ENCODE results near the gene ARAP2.

ARAP2 gene

DNA sequence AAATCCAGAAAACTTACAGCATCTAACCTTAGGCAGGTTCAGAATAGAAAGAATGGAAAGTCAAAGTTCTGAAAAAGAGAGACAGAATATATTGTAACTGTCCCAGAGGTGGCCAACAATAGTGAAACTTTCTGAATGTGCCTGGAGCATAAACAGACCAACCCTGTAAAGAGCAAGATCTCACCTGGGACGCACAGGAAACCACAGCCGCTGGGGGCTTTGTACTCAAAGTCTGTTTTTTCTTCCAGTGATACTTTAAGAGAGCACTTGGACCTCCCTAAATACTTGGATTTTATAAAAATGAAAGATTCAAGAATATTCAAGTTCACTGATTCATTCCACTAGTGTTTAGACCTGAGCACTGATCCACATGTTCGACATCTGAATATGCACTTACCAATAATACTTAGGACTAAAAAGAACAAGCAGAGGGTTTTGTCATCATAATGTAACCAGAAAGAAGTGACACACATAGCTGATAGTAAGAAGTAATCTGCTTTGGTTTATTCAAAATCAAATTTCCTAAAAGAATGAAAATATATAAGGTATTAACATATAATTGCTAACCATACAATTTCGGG lies 35.3 kb downstream of the ARAP2 start:
- H3K9me3 ChIP-seq (ENCODE audit: insufficient read depth, low read length): no peaks in the 10 kb centered on the region
- H4K20me1 ChIP-seq (ENCODE audit: insufficient read depth, low read length): no peaks in the 10 kb centered on the region
- TF ChIP-seq EZH2phosphoT487 (IDR thresholded peaks at IDR 0.05; ENCODE audit: low read depth): no peak
- H3K9ac ChIP-seq (ENCODE audit: low read length): no peak overlapping the region
- H3K4me3 ChIP-seq (ENCODE audit: low read length): no peak overlapping the region
- peaks cover 33% of the 10 kb centered on the region for H3K36me3 ChIP-seq (replicated peaks; ENCODE audit: low read depth, low read length)
- no peak overlapping the region for H2AFZ ChIP-seq (ENCODE audit: low read depth, low read length)
- H3K27ac ChIP-seq (ENCODE audit: low read length): no peak overlapping the region
- H3K27me3 ChIP-seq (ENCODE audit: low read depth, low read length): no peaks in the 10 kb centered on the region
- H3K79me2 ChIP-seq (ENCODE audit: low read length): peaks cover 10% of the 10 kb centered on the region
- peaks cover 9% of the 10 kb centered on the region; the same call in 1 of the 2 replicates for H3K4me1 ChIP-seq (ENCODE audit: low read length)
- H3K4me2 ChIP-seq (ENCODE audit: low read length): no peak overlapping the region

DNA sequence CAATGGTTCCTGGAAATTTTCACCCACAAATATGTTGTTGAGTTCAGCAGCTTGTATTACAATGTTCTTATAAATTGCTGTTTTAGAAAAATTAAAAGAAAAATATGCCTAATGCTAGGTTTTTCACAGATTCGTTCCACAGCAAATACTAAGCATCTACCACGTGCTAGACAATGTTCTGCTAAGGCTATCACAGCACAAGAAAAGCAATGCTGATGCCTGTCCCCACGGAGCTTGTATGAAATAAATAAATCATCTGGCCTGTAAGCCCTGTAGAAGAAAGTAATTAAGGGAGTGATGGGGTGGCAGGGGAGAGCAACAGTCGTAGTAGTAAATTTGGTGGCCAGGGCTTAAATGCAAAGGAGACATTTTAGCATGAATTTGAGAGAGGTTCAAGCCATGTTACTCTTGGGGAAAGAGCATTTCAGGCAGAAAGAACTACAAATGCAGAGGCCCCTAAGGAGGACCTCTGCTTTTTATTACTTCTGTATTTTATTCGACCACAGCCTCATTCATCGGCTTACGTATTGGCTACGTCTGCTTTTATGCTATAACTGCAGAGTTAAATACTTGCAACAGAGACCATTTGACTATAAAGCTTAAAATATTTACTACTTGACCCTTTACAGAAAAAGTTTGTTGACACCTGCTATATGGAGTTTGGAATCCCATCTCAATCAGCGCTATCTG lies 36.3 kb downstream of the ARAP2 start:
- no peaks in the 10 kb centered on the region for H3K27me3 ChIP-seq (ENCODE audit: low read depth, low read length)
- no peak for TF ChIP-seq EZH2phosphoT487 (IDR thresholded peaks at IDR 0.05; ENCODE audit: low read depth)
- TF ChIP-seq, protein P1, sequence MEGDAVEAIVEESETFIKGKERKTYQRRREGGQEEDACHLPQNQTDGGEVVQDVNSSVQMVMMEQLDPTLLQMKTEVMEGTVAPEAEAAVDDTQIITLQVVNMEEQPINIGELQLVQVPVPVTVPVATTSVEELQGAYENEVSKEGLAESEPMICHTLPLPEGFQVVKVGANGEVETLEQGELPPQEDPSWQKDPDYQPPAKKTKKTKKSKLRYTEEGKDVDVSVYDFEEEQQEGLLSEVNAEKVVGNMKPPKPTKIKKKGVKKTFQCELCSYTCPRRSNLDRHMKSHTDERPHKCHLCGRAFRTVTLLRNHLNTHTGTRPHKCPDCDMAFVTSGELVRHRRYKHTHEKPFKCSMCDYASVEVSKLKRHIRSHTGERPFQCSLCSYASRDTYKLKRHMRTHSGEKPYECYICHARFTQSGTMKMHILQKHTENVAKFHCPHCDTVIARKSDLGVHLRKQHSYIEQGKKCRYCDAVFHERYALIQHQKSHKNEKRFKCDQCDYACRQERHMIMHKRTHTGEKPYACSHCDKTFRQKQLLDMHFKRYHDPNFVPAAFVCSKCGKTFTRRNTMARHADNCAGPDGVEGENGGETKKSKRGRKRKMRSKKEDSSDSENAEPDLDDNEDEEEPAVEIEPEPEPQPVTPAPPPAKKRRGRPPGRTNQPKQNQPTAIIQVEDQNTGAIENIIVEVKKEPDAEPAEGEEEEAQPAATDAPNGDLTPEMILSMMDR (IDR thresholded peaks at IDR 0.05; ENCODE audit: low read depth, low read length): no peak
- H3K9me3 ChIP-seq (ENCODE audit: insufficient read depth, low read length): no peaks in the 10 kb centered on the region
- no peak overlapping the region for H3K4me3 ChIP-seq (ENCODE audit: low read length)
- no peak overlapping the region for H3K9ac ChIP-seq (ENCODE audit: low read length)
- H4K20me1 ChIP-seq (ENCODE audit: insufficient read depth, low read length): no peaks in the 10 kb centered on the region
- no peak overlapping the region for H2AFZ ChIP-seq (ENCODE audit: low read depth, low read length)
- H3K79me2 ChIP-seq (ENCODE audit: low read length): peaks cover 2% of the 10 kb centered on the region; the same call in 1 of the 2 replicates
- H3K4me2 ChIP-seq (ENCODE audit: low read length): no peak overlapping the region
- no peak overlapping the region for H3K27ac ChIP-seq (ENCODE audit: low read length)
- H3K4me1 ChIP-seq (ENCODE audit: low read length): peaks cover 9% of the 10 kb centered on the region; the same call in 1 of the 2 replicates
- peaks cover 32% of the 10 kb centered on the region for H3K36me3 ChIP-seq (replicated peaks; ENCODE audit: low read depth, low read length)

DNA sequence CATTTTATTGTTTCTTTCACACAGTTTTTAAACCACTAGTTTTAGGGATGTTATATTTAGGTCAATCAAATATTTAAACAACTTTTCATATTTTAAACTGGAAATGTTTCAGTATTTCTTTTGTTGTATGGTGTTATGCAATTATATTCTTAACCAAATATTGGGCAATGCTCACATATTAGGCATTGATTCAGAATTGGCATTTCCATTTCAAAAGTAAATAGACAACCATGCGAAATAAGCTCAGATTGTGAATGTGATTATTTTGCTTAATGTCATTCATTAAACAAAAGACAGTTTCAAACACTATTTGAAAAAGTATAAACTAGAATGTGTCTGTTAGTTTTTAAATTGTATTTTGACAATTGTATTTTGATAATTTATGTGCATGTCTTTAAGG lies 36.9 kb downstream of the ARAP2 start:
- no peaks in the 10 kb centered on the region for H3K9me3 ChIP-seq (ENCODE audit: insufficient read depth, low read length)
- TF ChIP-seq, protein P1 (IDR thresholded peaks at IDR 0.05; ENCODE audit: low read depth, low read length): no peak
- TF ChIP-seq EZH2phosphoT487 (IDR thresholded peaks at IDR 0.05; ENCODE audit: low read depth): no peak
- peaks cover 30% of the 10 kb centered on the region for H3K36me3 ChIP-seq (replicated peaks; ENCODE audit: low read depth, low read length)
- H3K27ac ChIP-seq (ENCODE audit: low read length): no peak overlapping the region
- H3K4me1 ChIP-seq (ENCODE audit: low read length): peaks cover 9% of the 10 kb centered on the region; the same call in 1 of the 2 replicates
- no peak overlapping the region for H3K9ac ChIP-seq (ENCODE audit: low read length)
- H3K4me3 ChIP-seq (ENCODE audit: low read length): no peak overlapping the region
- H3K4me2 ChIP-seq (ENCODE audit: low read length): no peak overlapping the region
- H3K79me2 ChIP-seq (ENCODE audit: low read length): no peaks in the 10 kb centered on the region
- no peaks in the 10 kb centered on the region for H4K20me1 ChIP-seq (ENCODE audit: insufficient read depth, low read length)
- H2AFZ ChIP-seq (ENCODE audit: low read depth, low read length): no peak overlapping the region
- no peaks in the 10 kb centered on the region for H3K27me3 ChIP-seq (ENCODE audit: low read depth, low read length)

DNA sequence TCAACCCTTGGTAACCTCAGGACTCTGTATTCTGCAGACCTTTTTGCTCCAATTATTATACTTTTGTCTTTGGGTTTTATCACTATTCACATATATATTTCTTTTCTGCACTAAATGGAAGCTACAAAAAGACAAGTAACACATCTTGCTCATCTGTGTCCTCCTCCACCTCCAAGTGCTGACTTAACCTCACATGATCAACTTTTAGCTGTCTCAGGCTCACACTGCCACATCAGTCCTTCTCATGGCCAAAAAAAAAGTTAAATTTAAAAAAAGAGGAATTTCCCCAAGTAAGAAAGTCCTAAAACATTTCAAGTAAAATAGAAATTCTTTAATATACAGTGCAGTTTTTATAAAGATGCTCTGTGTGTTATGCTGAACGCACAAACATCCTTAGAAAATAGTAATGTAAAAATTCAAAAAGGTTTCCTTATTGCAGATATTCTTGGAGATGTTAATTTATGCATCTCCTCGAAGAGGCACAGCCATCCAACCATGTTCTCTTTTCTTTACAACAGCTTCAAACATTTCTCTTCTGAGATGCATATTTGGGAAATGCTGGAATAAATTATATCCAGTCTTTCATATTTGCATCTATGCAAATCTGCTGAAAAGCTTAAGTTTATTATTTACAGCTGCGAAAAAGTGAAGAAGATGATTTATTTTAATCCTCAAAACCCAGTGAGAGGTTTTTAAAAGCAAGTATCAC lies 37.6 kb downstream of the ARAP2 start:
- Histone ChIP-seq H2AFZ (ENCODE audit: low read depth, low read length) (no peak overlapping the region), H3K79me2 (ENCODE audit: low read length) (no peaks in the 10 kb centered on the region), H3K36me3 (replicated peaks; ENCODE audit: low read depth, low read length) (peaks cover 27% of the 10 kb centered on the region), H3K9ac (ENCODE audit: low read length) (no peak overlapping the region), H3K27me3 (ENCODE audit: low read depth, low read length) (no peaks in the 10 kb centered on the region), H3K9me3 (ENCODE audit: insufficient read depth, low read length) (no peaks in the 10 kb centered on the region), H3K4me1 (ENCODE audit: low read length) (peaks cover 9% of the 10 kb centered on the region; the same call in 1 of the 2 replicates), H3K27ac (ENCODE audit: low read length) (no peak overlapping the region), H4K20me1 (ENCODE audit: insufficient read depth, low read length) (no peaks in the 10 kb centered on the region), H3K4me2 (ENCODE audit: low read length) (no peak overlapping the region), H3K4me3 (ENCODE audit: low read length) (no peak overlapping the region)
- no peak for TF ChIP-seq EZH2phosphoT487 (IDR thresholded peaks at IDR 0.05; ENCODE audit: low read depth)
- TF ChIP-seq, protein P1 (IDR thresholded peaks at IDR 0.05; ENCODE audit: low read depth, low read length): no peak
